HS-27A (cell line): Measurements from ENCODE around the gene FBXW5.

Experiments
- DNase-seq: peaks from one replicate; pipeline ENCODE4 v3.0.0-alpha.2; 2012; ENCODE audit warnings: low read depth, missing footprints

FBXW5 gene

GRCh38 chr9:136930014-136930413 lies 14.5 kb downstream of the FBXW5 start:
- no peak for DNase-seq

DNA sequence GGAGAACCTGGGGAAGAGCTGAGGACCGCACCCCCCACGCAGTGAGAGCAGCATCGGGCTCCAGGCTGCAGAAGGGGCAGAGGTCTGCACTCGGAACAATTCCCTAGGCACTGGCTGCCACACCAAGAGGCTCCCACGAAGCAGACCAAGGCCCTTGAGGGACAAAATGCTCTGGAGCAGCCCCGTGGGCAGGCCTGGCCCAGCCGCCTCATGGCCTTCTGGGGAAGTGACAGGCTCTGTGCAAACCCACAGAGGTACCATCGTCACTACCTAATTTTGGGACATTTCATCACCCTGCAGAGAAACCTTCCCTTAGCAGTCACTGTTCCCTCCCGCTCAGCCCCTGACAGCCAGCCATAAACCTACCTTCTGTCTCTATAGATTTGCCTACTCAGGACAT lies 15.9 kb downstream of the FBXW5 start:
- no peak for DNase-seq

GRCh38 chr9:136927343-136928271 lies 16.9 kb downstream of the FBXW5 start:
- no peak for DNase-seq

- no peak for DNase-seq
Measured at GRCh38 chr9:136926749-136927148, 17.8 kb downstream of the FBXW5 start.

- no peak for DNase-seq
Measured at GRCh38 chr9:136926154-136926704, 18.3 kb downstream of the FBXW5 start.

DNA sequence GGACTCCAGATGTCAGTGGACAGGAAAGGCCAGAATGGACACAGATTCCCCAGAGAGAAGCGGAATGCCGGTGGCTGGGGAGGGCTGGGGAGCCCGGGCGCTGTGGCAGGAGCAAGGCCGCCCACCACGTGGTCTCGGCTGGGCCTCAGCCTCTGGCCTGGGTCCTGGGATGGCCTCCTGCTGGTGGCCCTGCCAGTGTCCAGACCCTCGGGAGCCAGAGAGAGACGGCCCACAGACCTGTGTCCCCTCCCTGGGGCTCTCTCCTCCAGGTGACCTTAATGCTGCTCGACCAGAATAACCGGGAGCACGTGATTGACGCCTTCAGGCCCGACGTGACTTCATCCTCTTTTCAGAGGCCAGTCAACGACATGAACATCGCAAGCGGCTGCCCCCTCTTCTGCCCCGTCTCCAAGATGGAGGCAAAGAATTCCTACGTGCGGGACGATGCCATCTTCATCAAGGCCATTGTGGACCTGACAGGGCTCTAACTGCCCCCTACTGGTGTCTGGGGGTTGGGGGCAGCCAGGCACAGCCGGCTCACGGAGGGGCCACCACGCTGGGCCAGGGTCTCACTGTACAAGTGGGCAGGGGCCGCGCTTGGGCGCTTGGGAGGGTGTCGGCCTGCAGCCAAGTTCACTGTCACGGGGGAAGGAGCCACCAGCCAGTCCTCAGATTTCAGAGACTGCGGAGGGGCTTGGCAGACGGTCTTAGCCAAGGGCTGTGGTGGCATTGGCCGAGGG lies 19.0 kb downstream of the FBXW5 start:
- DNase-seq = no peak

GRCh38 chr9:136923881-136924280 lies 20.7 kb downstream of the FBXW5 start:
- DNase-seq = no peak

DNA sequence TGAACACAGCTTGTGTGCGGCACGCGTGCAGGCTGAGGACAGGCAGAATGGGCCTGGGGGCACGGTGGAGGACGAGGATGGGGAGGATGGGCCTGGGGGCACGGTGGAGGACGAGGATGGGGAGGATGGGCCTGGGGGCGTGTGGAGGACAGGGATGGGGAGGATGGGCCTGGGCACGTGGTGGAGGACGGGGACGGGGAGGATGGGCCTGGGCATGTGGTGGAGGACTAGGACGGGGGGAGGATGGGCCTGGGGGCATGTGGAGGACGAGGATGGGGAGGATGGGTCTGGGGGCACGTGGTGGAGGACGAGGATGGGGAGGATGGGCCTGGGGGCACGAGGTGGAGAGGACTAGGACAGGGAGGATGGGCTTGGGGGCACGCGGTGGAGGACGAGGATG lies 22.0 kb downstream of the FBXW5 start:
- no peak for DNase-seq

DNA sequence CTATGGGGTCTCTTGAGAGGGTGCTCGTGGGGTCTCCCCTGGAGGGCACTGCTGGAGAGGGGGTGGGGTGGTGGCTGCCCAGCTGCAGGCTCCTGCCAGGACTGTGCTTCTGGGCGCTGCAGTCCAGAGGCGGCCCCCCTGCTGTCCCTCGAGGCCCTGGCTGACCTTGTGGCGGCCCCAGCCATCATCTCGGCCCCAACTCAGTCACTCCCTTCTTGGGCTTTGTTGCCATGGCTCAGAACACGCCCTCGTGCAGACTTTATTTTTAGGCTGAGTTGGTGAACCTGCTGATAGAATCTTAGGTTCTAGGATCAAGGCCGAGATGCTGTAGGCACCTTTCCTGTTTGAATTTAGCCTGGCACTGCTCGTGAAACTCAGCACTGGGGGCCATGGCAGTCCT lies 22.8 kb downstream of the FBXW5 start:
- no peak for DNase-seq

DNA sequence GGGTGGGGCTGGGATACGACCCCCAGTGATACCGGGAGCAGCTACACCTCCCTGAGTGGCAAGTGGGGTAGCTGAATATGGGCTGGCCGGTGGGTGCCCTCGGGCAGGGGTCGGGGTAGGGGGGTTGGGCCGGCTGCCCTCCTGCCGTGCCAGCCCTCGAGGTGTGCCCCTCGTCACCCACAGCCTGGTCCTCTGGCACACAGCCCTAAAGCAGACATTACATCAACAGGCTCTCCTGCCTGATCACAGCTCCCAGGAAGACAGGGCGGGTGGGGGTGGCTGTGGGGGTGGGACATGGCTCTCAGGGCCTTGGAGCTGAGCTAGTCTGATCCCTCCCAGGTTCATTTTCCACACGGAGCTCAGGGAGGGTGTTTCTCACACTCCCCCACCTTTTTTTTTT lies 23.2 kb downstream of the FBXW5 start:
- no peak for DNase-seq

- no peak for DNase-seq
Measured at GRCh38 chr9:136920734-136921231, 23.8 kb downstream of the FBXW5 start.

DNA sequence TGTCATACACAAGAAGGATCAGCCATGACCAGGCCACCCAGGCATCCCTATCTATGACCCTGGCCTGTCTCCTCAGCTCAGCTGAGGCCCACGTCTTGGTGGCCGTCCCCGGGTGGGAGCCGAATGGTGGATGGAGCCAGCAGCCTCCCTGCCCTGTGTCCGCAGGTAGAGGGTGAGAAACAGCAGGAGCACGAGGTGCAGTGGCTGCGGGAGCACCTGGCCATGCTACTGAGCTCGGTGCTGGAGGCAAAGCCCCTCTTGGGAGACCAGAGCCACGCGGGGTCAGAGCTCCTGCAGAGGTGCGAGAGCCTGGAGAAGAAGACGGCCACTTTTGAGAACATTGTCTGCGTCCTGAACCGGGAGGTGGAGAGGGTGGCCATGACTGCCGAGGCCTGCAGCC lies 24.5 kb downstream of the FBXW5 start:
- no peak for DNase-seq

GRCh38 chr9:136917902-136918301 lies 26.6 kb downstream of the FBXW5 start:
- DNase-seq = no peak

DNA sequence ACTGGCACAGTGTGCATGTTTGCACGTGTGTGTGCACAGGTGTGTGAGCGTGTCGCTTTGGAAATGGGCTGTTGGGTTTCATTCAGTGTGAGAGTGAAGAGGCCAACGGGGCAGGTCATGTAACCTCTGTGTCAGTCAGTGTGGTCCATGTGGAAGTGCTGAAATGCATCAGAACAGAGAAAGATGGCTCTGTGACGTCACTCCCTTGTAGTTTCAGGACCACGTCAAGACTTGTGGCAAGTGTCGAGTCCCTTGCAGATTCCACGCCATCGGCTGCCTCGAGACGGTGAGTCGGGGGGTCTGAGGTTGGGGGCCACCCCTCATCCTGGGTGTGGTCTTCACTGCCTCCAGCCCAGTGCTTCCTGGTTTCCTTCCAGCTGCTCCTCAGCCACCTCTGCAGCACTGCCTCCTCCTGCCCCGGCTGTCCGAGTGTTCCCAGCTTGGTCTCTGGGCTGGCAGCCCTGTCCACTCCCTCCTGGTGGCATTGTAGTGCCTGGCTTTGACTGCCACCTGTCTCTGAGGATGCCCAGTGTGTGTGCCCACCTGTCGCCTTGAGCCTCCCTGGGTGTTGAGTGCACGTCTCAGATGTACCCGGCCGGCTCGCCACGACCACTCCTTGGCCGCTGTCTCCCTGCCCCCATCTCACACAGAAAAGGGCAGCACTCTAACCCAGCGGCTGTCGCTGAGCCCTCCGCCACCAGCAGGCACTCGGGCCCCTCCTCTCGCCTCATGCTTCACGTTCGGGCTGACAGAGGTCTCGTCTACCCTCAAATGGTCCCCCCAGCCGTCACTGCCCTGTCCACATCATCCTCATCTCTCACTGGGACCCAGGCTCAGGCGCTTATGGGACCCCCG lies 28.0 kb downstream of the FBXW5 start:
- no peak for DNase-seq

DNA sequence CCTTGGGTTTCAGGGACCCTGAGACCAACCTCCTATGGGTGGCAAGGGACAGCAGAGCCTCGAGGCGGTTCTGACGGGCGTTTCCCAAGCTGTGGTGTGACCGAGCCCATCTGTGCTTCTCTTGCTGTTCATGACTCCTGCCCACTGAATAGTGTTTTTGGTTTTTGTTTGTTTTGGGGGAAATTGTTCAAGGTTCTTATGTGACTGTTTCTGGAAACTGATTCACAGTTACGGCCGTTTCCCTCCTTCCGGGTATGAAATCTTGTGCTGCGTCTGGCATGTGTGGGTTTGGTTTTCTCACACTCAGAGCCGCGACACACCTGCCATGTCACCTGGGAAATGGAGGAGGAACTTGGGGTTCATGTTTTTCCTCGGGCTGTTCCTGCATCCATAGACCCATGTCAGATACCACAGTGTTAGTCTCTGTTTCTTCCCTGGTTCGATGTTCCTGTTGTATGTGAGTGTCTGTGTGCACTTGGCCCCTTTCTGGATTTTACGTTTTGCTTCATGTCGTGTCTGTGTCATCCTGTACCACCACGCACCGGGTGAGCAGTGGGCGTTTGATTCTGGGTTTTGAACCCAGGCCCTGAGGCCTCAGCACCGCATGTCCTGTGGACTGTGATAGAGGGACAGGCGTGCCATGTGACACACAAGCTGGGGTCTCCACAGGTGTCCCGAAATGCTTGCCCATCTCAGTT lies 28.8 kb downstream of the FBXW5 start:
- no peak for DNase-seq

DNA sequence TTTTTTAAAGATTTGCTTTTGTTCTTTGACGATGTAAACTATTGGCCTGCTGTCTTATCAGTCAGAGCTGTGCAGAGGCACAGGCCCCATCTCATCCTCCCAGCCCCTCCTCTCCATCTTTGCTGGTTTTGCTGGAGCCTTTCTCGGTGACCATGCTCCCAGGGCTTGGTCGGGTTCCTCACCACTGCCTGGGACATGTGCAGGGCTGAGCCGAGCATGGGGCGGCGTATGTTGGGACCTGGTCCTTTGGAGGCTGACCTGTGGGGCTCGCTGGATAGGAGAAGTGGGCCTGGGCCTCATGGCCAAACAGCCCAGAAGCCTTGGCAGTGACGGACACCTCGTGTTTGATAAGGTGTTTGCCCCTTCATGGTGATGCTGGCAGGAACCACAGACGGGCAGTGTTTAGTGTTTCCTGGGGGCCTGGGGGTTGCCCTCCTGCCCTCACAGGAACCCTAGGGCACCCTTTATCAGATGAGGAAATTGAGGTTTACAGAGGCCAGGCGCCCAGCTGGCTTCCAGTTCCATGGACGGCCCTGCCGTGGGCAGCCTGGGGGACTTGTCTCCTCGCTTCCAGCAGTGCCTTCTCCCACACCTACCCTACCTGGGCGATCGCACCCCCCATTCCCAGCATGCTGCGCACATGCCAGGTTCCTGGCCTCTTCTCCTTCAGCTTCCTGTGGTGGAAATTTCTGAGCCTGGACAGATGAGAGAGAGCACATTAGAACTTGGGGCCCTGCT lies 30.7 kb downstream of the FBXW5 start:
- DNase-seq = no peak

- no peak for DNase-seq
Measured at GRCh38 chr9:136910901-136911245, 33.7 kb downstream of the FBXW5 start.

GRCh38 chr9:136910197-136910900 lies 34.2 kb downstream of the FBXW5 start:
- no peak for DNase-seq

- no peak for DNase-seq
Measured at GRCh38 chr9:136907011-136907914, 37.3 kb downstream of the FBXW5 start.
